ENCODE measurements around the gene AIF1L. TPM values are rescaled to one million over a fixed set of nuclear protein-coding genes. Genes with fewer than 3 reads are reported as not detected.

Gene AIF1L
- polyA plus RNA-seq (2013, experiment 1 of 2): 68.2 TPM
- 71.4 TPM for polyA plus RNA-seq (2013, experiment 2 of 2)

DNA sequence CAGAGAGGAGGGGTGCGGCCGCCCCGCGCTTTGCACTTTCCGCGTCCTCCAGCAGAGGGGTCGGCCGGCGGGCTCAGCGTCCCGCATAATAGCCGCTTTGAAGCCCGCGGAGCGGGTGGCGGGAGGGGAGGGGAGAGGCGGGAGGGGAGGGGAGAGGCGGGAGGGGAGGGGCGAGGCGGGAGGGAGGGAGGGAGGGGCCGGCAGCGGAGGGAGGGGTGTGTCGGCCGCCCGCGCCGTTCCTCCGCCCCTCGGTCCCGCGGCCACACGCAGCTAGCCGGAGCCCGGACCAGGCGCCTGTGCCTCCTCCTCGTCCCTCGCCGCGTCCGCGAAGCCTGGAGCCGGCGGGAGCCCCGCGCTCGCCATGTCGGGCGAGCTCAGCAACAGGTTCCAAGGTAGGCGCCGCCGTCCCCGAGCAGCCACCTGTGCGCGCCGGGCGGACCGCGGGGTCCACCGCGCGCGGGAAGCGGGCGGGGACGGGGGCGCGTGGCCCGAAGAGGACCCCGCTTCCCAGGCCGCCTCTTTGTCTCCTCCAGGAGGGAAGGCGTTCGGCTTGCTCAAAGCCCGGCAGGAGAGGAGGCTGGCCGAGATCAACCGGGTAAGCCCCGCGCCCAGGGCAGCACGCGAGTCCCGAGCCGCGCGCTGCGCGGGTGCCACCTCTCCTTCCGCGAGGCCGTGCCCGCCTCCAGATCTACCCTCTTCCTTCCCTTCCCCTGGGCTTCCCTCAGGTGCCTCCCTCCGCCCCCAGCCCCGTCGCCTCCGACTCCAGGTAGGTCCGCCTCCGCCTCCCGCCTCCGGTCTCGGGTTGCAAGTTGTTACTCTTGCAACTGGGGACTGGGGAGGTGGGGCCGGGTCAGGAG lies at the start of gene AIF1L:
TSS of gene AIF1L (plus strand) at position 263 of the 857 bp plus-strand sequence. CDS start at position 362, 99 bp downstream.
- no CpG with 5 or more reads among the region's 99 CpGs for WGBS (ENCODE audit: extremely low coverage, insufficient coverage, low lambda C conversion rate)
- H3K4ac ChIP-seq (ENCODE audit: low read depth, low read length): peak within 1 kb of the TSS; percentile 66
- no peaks in the 10 kb centered on the region for H3K27me3 ChIP-seq (ENCODE audit: insufficient read depth, low read length, poor library complexity)
- H3K4me2 ChIP-seq (ENCODE audit: low read length): peak within 1 kb of the TSS; percentile 79
- H3K56ac ChIP-seq (ENCODE audit: low read length): peak within 1 kb of the TSS; percentile 96
- no peak within 1 kb of the TSS for H4K8ac ChIP-seq (ENCODE audit: low read depth, low read length)
- peaks cover 2% of the 10 kb centered on the region for H3K36me3 ChIP-seq (ENCODE audit: control insufficient read depth, insufficient read depth, low read length)
- peak within 1 kb of the TSS; percentile 92 for H3K9ac ChIP-seq (ENCODE audit: low read length)
- peaks cover 5% of the 10 kb centered on the region for H3K79me1 ChIP-seq (ENCODE audit: low read length)
- no peak within 1 kb of the TSS for H4K5ac ChIP-seq (ENCODE audit: low read length)
- no peak within 1 kb of the TSS for H2BK120ac ChIP-seq (ENCODE audit: low read depth, low read length)
- DNase-seq: peak; percentile 93
- peak within 1 kb of the TSS; percentile 59 for H2BK5ac ChIP-seq (ENCODE audit: low read length)
- H3K79me2 ChIP-seq (ENCODE audit: control insufficient read depth, insufficient read depth, low read length): no peaks in the 10 kb centered on the region
- H3K4me1 ChIP-seq (ENCODE audit: control insufficient read depth, low read depth, low read length): peaks cover 12% of the 10 kb centered on the region
- H3K23ac ChIP-seq (ENCODE audit: low read length): peak within 1 kb of the TSS; percentile 66
- H3K27ac ChIP-seq (ENCODE audit: low read depth, low read length): peak within 1 kb of the TSS; percentile 88
- peak within 1 kb of the TSS; percentile 84 for H3K4me3 ChIP-seq (ENCODE audit: low read length)
- no peak within 1 kb of the TSS for H2BK15ac ChIP-seq (replicated peaks; ENCODE audit: low read depth)
- H3K18ac ChIP-seq (ENCODE audit: low read length): peak within 1 kb of the TSS; percentile 85
- H2AK5ac ChIP-seq (ENCODE audit: low read length): no peak within 1 kb of the TSS

DNA sequence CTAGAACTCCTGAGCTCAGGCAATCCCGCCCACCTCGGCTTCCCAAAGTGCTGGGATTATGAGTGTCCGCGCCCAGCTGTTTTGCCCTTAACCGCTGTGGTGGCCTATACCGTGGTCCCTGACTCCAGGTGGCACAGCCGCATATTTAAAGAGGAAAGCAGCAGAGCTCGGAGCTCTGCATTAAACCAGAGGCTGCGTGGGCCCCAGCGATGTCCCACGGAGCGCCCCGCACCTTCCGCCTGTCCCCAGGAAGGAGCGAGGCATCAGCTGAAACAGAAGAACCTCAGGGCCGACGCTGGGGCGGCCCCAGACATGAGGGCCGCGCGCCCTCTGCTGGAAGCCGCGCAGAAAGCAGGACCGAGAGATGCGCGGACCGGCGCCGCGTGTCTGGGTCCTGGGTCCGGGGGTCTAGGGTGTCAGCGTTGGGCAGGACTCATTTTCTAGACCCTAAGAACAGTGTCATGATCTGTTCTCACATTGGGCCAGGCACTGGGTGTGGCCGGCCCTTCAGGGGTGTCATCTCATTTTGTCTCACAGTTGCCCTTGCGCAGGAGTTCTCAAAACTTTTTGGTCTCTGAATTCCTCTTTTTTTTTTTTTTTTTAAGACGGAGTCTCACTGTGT lies 49.6 kb upstream of the AIF1L start:
- Histone ChIP-seq H3K4ac (ENCODE audit: low read depth, low read length) (no peak overlapping the region), H3K9ac (ENCODE audit: low read length) (no peak overlapping the region), H3K4me2 (ENCODE audit: low read length) (no peak overlapping the region), H3K79me2 (ENCODE audit: control insufficient read depth, insufficient read depth, low read length) (no peaks in the 10 kb centered on the region), H3K18ac (ENCODE audit: low read length) (no peak overlapping the region), H3K4me1 (ENCODE audit: control insufficient read depth, low read depth, low read length) (no peaks in the 10 kb centered on the region), H3K27me3 (ENCODE audit: insufficient read depth, low read length, poor library complexity) (no peaks in the 10 kb centered on the region), H3K23ac (ENCODE audit: low read length) (no peak overlapping the region), H2BK5ac (ENCODE audit: low read length) (no peak overlapping the region), H2AK5ac (ENCODE audit: low read length) (no peak overlapping the region), H3K79me1 (ENCODE audit: low read length) (no peaks in the 10 kb centered on the region), H3K36me3 (ENCODE audit: control insufficient read depth, insufficient read depth, low read length) (peaks cover 7% of the 10 kb centered on the region), H3K4me3 (ENCODE audit: low read length) (no peak overlapping the region), H4K8ac (ENCODE audit: low read depth, low read length) (no peak overlapping the region), H2BK15ac (replicated peaks; ENCODE audit: low read depth) (no peak overlapping the region), H2BK120ac (ENCODE audit: low read depth, low read length) (no peak overlapping the region), H3K27ac (ENCODE audit: low read depth, low read length) (no peak overlapping the region), H3K56ac (ENCODE audit: low read length) (peak overlapping the region; percentile 42), H4K5ac (ENCODE audit: low read length) (no peak overlapping the region)
- WGBS (ENCODE audit: extremely low coverage, insufficient coverage, low lambda C conversion rate): no CpG with 5 or more reads among the region's 35 CpGs
- peak; percentile 80 for DNase-seq

DNA sequence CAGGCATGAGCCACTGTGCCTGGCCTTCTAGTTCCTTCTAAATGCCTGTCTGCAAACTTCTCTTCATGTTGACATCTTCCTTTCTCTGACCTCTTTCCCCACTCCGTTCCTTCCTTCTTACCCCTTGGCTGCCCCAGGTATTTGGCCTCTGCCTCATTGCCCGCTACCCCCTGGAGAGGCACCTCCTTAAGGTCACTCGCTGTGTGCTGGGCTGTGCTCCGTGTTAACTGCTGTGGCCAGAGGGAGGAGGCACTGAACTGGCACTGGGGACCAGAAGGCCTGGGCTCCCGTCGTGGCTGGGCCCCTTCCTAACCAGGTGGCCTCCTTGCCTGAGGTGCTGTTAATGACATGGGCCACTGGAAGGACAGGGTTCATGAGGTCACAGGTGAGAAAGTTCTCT lies 48.0 kb upstream of the AIF1L start:
- Histone ChIP-seq H3K18ac (ENCODE audit: low read length) (no peak overlapping the region), H2BK15ac (replicated peaks; ENCODE audit: low read depth) (no peak overlapping the region), H3K27me3 (ENCODE audit: insufficient read depth, low read length, poor library complexity) (no peaks in the 10 kb centered on the region), H3K27ac (ENCODE audit: low read depth, low read length) (no peak overlapping the region), H4K8ac (ENCODE audit: low read depth, low read length) (no peak overlapping the region), H3K56ac (ENCODE audit: low read length) (no peak overlapping the region), H3K79me2 (ENCODE audit: control insufficient read depth, insufficient read depth, low read length) (no peaks in the 10 kb centered on the region), H3K23ac (ENCODE audit: low read length) (no peak overlapping the region), H3K9ac (ENCODE audit: low read length) (no peak overlapping the region), H2AK5ac (ENCODE audit: low read length) (no peak overlapping the region), H4K5ac (ENCODE audit: low read length) (no peak overlapping the region), H3K4me1 (ENCODE audit: control insufficient read depth, low read depth, low read length) (no peaks in the 10 kb centered on the region), H3K4ac (ENCODE audit: low read depth, low read length) (no peak overlapping the region), H3K4me3 (ENCODE audit: low read length) (no peak overlapping the region), H2BK120ac (ENCODE audit: low read depth, low read length) (no peak overlapping the region), H2BK5ac (ENCODE audit: low read length) (no peak overlapping the region), H3K36me3 (ENCODE audit: control insufficient read depth, insufficient read depth, low read length) (no peaks in the 10 kb centered on the region), H3K4me2 (ENCODE audit: low read length) (no peak overlapping the region), H3K79me1 (ENCODE audit: low read length) (no peaks in the 10 kb centered on the region)
- whole genome bisulfite sequencing (ENCODE audit: extremely low coverage, insufficient coverage, low lambda C conversion rate): no CpG with 5 or more reads among the region's 6 CpGs
- no peak for DNase-seq

DNA sequence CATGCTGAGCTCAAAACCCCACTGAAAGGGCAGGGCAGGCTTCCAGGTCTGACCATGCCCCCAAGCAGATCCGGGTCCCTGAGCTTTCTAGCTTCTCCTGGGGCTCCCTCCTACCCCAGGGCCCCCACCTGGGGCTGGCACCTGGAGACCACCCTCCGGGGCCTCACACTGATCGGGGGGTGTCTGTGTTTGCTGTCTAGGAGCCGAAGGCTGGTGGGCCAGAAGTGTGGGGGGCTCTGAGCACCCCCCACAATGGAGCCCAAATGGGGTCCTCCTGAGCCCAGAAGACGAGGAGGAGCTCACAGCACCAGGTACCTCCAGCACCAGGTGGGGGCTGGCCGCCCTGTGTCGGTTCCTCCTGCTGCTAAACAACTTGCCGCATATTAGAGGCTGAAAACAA lies 47.5 kb upstream of the AIF1L start:
- DNase-seq: no peak
- Histone ChIP-seq H3K36me3 (ENCODE audit: control insufficient read depth, insufficient read depth, low read length) (no peaks in the 10 kb centered on the region), H3K4ac (ENCODE audit: low read depth, low read length) (no peak overlapping the region), H3K79me2 (ENCODE audit: control insufficient read depth, insufficient read depth, low read length) (no peaks in the 10 kb centered on the region), H2BK120ac (ENCODE audit: low read depth, low read length) (no peak overlapping the region), H3K9ac (ENCODE audit: low read length) (no peak overlapping the region), H4K5ac (ENCODE audit: low read length) (no peak overlapping the region), H3K4me2 (ENCODE audit: low read length) (no peak overlapping the region), H3K18ac (ENCODE audit: low read length) (no peak overlapping the region), H2AK5ac (ENCODE audit: low read length) (no peak overlapping the region), H3K23ac (ENCODE audit: low read length) (no peak overlapping the region), H3K4me1 (ENCODE audit: control insufficient read depth, low read depth, low read length) (no peaks in the 10 kb centered on the region), H3K4me3 (ENCODE audit: low read length) (no peak overlapping the region), H3K27me3 (ENCODE audit: insufficient read depth, low read length, poor library complexity) (no peaks in the 10 kb centered on the region), H3K56ac (ENCODE audit: low read length) (no peak overlapping the region), H3K79me1 (ENCODE audit: low read length) (no peaks in the 10 kb centered on the region), H2BK15ac (replicated peaks; ENCODE audit: low read depth) (no peak overlapping the region), H4K8ac (ENCODE audit: low read depth, low read length) (no peak overlapping the region), H3K27ac (ENCODE audit: low read depth, low read length) (no peak overlapping the region), H2BK5ac (ENCODE audit: low read length) (no peak overlapping the region)
- WGBS (ENCODE audit: extremely low coverage, insufficient coverage, low lambda C conversion rate): no CpG with 5 or more reads among the region's 8 CpGs

DNA sequence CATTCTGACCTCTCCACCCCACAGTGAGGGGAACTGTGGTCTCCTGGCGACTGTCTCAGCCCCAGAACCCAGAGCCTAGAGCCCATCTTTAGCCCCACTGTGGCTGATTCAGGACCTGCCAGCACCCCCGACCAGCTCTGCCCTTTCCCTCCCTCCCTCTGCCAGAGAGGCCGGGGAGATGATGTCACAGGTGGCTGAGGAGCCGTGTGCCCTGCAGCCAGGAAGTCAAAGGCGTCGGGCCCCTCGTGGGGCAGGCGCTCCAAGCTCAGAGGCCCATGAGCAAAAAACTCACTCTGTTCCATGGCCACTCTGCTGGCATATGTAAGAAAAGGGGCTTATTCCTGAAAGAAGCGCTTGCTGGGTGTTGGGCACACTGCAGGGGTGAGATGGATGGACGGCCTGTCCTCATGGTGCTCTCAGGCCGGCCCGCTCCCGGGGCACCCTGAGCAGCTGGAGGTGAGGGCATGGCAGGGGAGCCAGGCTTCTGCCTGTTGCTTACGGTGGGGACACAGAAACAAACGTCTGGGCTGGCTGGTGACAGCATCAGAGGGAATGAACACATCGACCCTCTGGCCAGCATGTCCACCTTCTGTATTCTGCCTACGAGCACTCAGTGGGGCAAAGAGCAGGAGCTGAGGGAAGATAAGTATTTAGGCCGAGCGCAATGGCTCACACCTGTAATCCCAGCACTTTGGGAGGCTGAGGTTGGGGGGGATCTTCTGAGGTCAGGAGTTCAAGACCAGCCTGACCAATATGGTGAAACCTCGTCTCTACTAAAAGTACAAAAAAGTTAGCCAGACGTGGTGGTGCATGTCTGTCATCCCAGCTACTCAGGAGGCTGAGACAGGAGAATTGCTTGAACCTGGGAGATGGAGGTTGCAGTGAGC lies 46.3 kb upstream of the AIF1L start:
- H3K4me2 ChIP-seq (ENCODE audit: low read length): no peak overlapping the region
- H3K9ac ChIP-seq (ENCODE audit: low read length): no peak overlapping the region
- H2AK5ac ChIP-seq (ENCODE audit: low read length): no peak overlapping the region
- H4K5ac ChIP-seq (ENCODE audit: low read length): no peak overlapping the region
- no CpG with 5 or more reads among the region's 21 CpGs for WGBS (ENCODE audit: extremely low coverage, insufficient coverage, low lambda C conversion rate)
- H4K8ac ChIP-seq (ENCODE audit: low read depth, low read length): no peak overlapping the region
- H3K18ac ChIP-seq (ENCODE audit: low read length): no peak overlapping the region
- H3K23ac ChIP-seq (ENCODE audit: low read length): no peak overlapping the region
- H2BK5ac ChIP-seq (ENCODE audit: low read length): no peak overlapping the region
- H3K4me3 ChIP-seq (ENCODE audit: low read length): no peak overlapping the region
- H3K56ac ChIP-seq (ENCODE audit: low read length): no peak overlapping the region
- H2BK120ac ChIP-seq (ENCODE audit: low read depth, low read length): no peak overlapping the region
- peak; percentile 54 for DNase-seq
- no peaks in the 10 kb centered on the region for H3K36me3 ChIP-seq (ENCODE audit: control insufficient read depth, insufficient read depth, low read length)
- no peak overlapping the region for H3K27ac ChIP-seq (ENCODE audit: low read depth, low read length)
- no peak overlapping the region for H2BK15ac ChIP-seq (replicated peaks; ENCODE audit: low read depth)
- H3K4ac ChIP-seq (ENCODE audit: low read depth, low read length): no peak overlapping the region
- no peaks in the 10 kb centered on the region for H3K27me3 ChIP-seq (ENCODE audit: insufficient read depth, low read length, poor library complexity)
- H3K79me2 ChIP-seq (ENCODE audit: control insufficient read depth, insufficient read depth, low read length): no peaks in the 10 kb centered on the region
- H3K79me1 ChIP-seq (ENCODE audit: low read length): no peaks in the 10 kb centered on the region
- H3K4me1 ChIP-seq (ENCODE audit: control insufficient read depth, low read depth, low read length): no peaks in the 10 kb centered on the region

Measured in mesendoderm (in vitro differentiated cells).